ENCODE data around the gene NUMA1. TPM values are rescaled to one million over a fixed set of nuclear protein-coding genes. Genes with fewer than 3 reads are reported as not detected.

Gene NUMA1
- total RNA-seq, 2 donors from 2014 or later, result 129 to 143 TPM

- intact Hi-C loops (cut with DNase I), result loop anchor here in 1 of 2 donors (5.0 kb wide), 1 partner anchor 1261 kb away; no protein-coding TSS in a partner anchor
- DNase-seq (ENCODE audit: low spot score), result no peak
Observed at GRCh38 chr11:71996517-71996916, 83.8 kb downstream of the NUMA1 start.

- intact Hi-C loops (cut with DNase I), result loop anchor here in 1 of 2 donors (5.0 kb wide), 1 partner anchor 1261 kb away; no protein-coding TSS in a partner anchor
- DNase-seq (ENCODE audit: low spot score), result no peak
Observed at GRCh38 chr11:71995726-71996291, 84.5 kb downstream of the NUMA1 start.

GRCh38 chr11:71994786-71995185 lies 85.6 kb downstream of the NUMA1 start:
- DNase-seq (ENCODE audit: low spot score), result no peak
- intact Hi-C loops (cut with DNase I), result loop anchor here in 1 of 2 donors (5.0 kb wide), 1 partner anchor 1263 kb away; no protein-coding TSS in a partner anchor

DNA sequence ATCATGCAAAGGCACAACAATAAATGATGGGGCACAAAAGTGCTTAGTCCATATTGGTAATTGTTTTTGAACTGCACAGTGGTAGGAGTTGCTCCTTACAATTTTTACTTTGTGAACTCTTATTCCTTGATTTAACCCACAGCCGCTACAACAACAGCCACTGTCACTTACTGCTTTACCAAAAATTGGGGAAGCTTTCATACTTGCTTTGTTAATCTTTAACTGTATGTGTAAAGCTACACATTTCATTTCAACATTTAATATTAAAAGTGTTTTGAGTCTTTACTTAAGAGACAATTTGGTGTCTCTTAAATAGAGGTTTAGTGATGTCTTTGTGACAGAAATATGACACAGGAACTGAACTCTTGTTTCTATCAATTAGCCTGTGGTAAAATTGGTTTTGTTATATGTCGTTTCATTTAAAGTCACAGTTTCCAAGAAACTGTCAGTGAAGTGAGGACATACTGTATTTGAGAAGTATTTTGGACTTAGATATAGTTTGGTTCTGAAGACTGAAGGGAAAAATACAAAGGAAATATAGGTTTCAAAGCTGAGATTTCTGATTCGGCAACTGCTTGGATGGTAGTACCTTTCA lies 88.1 kb downstream of the NUMA1 start:
- intact Hi-C loops (cut with DNase I), result no loop called here
- no peak for DNase-seq (ENCODE audit: low spot score)

DNA sequence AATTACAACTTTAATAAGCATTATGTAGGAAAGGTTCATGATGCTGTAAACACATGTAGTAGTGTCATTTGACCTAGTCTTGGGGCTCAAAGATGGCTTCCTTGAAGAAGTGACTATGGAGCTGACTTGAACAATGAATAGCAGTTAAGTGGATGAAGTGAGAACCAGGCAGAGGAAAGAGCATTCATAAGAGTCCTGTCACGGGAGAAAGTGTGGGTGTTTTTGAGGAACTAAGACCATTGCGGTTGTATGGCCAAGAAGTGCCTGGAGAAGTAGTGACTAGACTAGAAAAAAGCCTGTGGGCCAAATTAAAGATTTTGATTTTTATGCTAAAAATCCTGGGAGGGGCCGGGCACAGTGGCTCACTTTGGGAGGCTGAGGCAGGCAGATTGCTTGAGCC lies 88.8 kb downstream of the NUMA1 start:
- intact Hi-C loops (cut with DNase I), result no loop called here
- no peak for DNase-seq (ENCODE audit: low spot score)

DNA sequence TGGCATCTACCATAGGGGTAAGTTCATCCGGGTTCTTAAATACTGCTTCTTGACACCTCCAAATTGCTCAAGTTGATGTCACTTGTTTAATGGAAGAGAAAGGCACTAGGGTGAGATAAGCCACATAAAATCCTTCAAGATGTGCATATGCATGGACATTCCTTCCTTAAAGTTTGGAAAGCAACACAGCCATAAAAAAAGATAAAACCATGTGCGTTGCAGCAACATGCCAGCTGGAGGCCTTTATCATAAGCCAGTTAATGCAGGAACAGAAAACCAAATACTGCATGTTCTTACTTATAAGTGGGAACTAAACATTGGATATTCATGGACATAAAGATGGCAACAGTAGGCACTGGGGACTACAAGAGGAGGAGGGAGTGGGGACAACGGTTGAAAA lies 89.6 kb downstream of the NUMA1 start:
- intact Hi-C loops (cut with DNase I), result no loop called here
- no peak for DNase-seq (ENCODE audit: low spot score)

GRCh38 chr11:71988050-71988449 lies 92.3 kb downstream of the NUMA1 start:
- intact Hi-C loops (cut with DNase I), result no loop called here
- DNase-seq (ENCODE audit: low spot score), result no peak

- intact Hi-C loops (cut with DNase I), result no loop called here
- DNase-seq (ENCODE audit: low spot score), result no peak
Observed at GRCh38 chr11:71987521-71987920, 92.8 kb downstream of the NUMA1 start.

DNA sequence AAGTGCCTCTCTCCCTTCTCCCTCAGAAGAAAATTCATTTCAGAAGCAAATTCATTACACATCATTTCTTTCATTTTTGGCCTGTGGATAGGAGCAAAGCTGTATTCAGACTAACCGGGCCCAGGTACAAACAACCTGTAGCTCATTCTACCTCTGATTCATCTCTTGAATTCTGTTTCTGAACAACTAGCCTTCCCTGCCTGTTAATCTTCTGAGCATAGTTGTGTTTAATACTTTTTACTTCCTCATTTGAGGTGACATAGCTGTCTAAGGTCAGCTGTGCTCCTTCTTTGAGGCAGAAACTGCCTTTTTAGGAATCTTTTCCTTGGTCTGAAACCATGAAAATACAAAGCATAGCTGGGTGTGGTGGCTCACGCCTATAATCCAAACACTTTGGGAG lies 94.2 kb downstream of the NUMA1 start:
- intact Hi-C loops (cut with DNase I), result no loop called here
- no peak for DNase-seq (ENCODE audit: low spot score)

- intact Hi-C loops (cut with DNase I), result no loop called here
- no peak for DNase-seq (ENCODE audit: low spot score)
Observed at GRCh38 chr11:71979602-71980001, 100.7 kb downstream of the NUMA1 start.

DNA sequence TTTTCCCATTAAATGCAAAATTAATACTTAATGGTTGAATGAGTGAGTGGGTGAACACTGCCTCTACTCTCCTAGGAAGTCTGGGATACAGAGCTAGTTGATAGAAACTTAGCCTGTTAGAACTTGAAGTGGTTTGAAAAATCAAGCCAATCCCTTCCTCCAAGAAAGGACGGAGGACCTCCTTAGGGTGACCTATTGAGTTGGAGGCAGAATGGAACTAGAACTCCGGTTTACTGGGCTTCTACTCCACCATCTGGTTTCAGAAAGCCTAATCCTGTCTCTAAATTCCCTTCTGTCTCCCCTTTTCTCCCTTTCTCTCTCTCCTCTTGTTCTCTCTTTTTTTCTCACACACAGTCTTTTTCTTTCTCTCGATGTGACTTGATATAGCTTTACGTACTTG lies 101.2 kb downstream of the NUMA1 start:
- intact Hi-C loops (cut with DNase I), result no loop called here

GRCh38 chr11:71977743-71978418 lies 102.5 kb downstream of the NUMA1 start:
- intact Hi-C loops (cut with DNase I), result no loop called here

More for the DNA sequence above, 101.2 kb downstream of the NUMA1 start:
- no peak for DNase-seq (ENCODE audit: low spot score)

GRCh38 chr11:71977090-71977489 lies 103.3 kb downstream of the NUMA1 start:
- no peak for DNase-seq (ENCODE audit: low spot score)
- intact Hi-C loops (cut with DNase I), result no loop called here

More at GRCh38 chr11:71977743-71978418, 102.5 kb downstream of the NUMA1 start:
- no peak for DNase-seq (ENCODE audit: low spot score)

GRCh38 chr11:71976551-71976950 lies 103.8 kb downstream of the NUMA1 start:
- DNase-seq (ENCODE audit: low spot score), result no peak
- intact Hi-C loops (cut with DNase I), result no loop called here

- DNase-seq (ENCODE audit: low spot score), result no peak
- intact Hi-C loops (cut with DNase I), result no loop called here
Observed at GRCh38 chr11:71971680-71972079, 108.7 kb downstream of the NUMA1 start.

- DNase-seq (ENCODE audit: low spot score), result no peak
- intact Hi-C loops (cut with DNase I), result no loop called here
Observed at GRCh38 chr11:71964641-71965040, 115.7 kb downstream of the NUMA1 start.

DNA sequence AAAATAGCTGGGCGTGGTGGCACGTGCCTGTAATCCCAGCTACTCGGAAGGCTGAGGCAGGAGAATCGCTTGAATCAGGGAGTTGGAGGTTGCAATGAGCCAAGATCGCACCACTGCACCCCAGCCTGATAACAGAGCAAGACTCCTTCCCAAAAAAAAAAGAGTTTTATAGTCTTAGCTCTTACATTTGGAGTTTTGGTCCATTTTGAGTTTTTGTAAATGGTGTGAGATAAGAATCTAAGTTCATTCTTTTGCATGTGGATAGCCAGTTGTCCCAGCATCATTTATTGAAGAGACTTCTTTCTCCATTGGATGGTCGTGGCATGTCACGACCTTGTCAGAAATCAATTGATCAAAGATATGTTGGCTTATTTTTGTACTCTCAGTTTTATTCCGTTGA lies 116.9 kb downstream of the NUMA1 start:
- no peak for DNase-seq (ENCODE audit: low spot score)
- intact Hi-C loops (cut with DNase I), result no loop called here

DNA sequence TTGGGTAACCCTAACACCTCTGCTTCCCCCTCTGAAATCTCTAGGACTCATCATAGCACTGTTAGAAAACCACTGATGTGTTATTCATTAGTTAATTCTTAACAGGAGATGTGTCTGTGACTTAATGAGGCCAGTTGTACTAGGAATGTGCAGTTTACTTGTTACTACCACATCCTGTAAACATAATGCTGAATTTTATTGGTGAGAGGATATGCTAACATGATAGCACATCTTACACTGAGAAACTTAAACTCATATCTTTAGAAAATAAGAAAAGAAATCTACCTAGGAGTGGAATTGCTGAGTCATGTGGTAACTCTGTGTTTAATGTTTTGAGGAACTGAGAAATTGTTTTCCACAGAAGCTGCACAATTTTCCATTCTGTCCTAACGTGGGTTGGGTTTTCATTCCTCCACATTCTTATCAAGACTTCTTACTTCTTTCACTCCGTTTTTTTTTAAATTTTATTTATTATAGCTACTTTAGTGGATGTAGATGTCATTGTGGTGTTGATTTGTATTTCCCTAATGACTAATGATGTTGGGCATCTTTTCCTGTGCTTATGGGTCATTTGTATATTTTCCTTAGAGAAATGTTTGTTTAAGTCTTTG lies 117.8 kb downstream of the NUMA1 start:
- intact Hi-C loops (cut with DNase I), result no loop called here

DNA sequence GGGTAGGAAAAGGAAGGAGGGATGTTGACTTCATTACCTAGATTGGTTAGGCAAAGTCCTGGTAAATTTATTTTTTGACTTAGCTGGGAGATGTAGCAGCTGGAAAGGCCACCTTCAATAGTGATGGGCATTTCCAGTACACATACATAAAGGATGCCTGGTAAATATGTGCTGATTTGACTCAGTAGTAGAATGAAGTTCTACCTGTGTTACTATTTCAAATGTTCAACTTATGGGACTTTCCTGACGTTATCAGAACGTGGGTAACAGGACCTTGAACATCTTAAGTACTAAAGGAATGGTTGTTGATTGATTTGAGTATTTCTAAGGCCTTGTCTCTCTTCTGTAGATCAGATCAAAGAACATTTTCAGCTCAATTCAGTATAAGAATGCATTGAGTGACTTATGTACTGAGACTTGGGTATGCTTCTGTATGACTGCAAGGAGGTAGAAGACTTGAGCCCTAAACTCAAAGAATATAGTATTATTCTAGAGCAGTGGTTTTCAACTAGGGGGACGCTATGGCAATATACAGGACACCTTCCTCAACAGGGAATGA lies 124.4 kb downstream of the NUMA1 start:
- intact Hi-C loops (cut with DNase I), result no loop called here
- no peak for DNase-seq (ENCODE audit: low spot score)

More for the DNA sequence above, 117.8 kb downstream of the NUMA1 start:
- DNase-seq (ENCODE audit: low spot score), result no peak

Data from posterior vena cava (tissue), 2 donors.